NCI-H187 treated with DMSO at 0.1 percent for 48 hours (cell line): ENCODE measurements around the gene FNTB.

Experiments
- DNase-seq: peaks from one replicate; lab custom pipeline; 2025; lab: John Stamatoyannopoulos, UW

Gene FNTB

GRCh38 chr14:65052832-65053231, 66.1 kb downstream of the FNTB start:
- no peak for DNase-seq

GRCh38 chr14:65053466-65053865, 66.8 kb downstream of the FNTB start:
- no peak for DNase-seq

- no peak for DNase-seq
These were observed 67.9 kb downstream of the FNTB start for GRCh38 chr14:65054471-65055085.

DNA sequence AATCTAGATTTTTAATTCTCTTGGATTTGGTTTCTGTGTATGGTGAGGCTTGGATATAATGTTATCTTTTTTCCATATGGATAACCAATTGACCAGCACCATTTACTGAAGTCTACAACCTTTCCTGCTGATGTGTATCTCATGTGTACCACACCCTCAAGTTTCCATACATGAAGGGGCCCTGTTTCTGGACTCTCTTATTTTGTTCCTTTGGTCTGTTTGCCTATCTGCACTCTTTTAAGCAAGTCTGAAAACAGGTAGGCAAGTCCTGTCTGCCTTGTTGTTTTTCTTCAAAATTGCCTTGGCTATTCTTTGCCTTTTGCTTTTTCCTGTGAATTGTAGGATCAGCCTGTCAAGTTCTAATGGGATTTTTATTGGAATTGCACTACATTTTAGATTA, 71.0 kb downstream of the FNTB start:
- no peak for DNase-seq

DNA sequence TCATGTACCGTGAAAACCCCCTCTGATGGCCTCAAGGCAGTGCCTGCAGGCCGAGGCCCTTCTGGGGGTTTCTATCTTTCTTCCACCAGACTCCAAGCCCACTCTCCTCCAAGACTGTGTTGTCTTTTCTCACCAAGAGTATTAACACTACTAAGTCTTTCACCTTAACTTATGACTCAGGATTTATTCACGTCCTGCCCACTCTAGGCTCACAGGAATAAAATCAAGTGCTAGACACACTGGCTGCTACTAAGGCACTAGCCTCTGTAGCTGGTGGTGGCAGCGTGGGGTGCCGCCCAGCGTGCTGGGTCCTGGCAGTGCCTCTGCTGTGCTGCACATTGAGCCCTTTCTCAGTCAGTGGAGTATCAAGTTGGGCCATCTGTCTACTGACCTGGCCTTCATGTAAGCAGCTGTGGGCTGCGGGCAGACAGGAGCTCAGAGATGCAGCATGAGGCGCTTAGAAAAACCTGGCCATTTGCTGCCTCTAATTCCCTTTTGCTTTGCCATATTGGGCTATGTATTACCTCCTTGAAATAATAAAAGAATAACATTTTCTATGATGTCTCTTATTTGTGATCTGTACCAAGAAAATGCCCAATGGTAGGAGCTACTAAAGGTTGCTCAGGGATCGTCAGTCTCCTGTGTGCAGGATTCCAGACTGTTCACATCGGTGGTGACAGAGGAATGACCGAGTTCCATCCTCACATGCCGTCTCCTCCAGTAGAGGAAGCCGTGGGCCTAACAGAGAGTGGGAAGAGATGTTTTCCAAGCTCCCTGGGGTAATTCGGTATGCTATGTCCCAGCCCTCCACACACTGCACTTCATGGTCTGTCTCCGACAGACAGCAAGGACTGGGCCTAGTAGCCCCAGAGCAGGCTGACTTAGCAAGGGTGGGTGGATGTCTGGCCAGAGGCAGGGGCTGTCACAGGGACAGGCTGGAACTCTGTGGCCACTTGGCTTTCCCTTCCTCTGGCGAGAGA, 75.7 kb downstream of the FNTB start:
- no peak for DNase-seq

- DNase-seq: no peak
These were observed 79.0 kb downstream of the FNTB start for GRCh38 chr14:65065719-65066118.

DNA sequence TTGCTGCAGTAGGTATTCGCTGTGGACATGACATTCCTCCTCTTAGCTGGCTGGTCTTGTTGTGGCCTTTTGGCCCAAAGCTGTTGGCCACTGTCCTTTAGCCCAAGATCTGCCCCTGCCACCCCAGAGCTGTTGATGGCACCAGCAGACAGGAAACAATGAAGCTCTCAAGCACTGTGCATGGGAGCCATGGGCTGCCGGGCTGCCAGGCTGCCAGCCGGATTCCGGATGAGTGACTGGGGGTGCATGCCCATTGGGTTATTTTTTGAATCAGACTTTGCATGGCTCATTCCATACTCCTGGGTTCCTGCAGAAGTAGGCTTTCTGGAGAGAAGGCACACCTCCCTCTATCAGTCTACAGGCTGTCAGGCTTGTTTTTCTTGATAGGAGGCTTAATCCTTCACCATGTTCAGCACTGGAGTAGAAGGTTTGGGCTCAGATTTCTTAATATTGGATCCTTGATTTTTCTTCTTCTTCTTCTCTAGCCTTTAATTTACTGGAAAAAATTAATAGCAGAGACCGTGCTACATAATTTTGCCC, 83.2 kb downstream of the FNTB start:
- DNase-seq: no peak

DNA sequence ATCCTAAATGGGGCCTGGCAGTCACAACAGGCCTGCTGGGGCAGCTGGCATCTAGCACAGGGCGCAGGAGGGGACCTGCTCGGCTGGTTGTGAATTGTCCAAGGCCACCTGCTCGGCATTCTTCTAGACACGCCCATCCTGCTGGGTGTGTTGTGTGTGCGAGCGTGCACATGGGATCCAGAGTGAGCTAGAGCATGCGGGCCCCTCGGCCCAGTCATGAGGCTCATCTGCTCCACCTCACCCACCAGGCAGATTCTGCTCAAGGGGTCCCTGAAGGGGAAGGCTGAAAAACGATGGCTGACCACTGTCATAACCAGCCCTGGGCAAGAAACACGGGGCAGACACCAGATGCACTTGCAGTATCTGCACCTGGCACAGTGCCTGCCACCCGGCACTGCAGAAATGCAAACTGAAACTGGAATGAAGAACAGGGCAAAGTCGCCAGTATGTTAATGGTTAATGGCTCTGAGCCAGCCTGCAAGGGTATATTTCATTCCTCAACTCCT, 83.8 kb downstream of the FNTB start:
- peak; percentile 44 for DNase-seq

DNA sequence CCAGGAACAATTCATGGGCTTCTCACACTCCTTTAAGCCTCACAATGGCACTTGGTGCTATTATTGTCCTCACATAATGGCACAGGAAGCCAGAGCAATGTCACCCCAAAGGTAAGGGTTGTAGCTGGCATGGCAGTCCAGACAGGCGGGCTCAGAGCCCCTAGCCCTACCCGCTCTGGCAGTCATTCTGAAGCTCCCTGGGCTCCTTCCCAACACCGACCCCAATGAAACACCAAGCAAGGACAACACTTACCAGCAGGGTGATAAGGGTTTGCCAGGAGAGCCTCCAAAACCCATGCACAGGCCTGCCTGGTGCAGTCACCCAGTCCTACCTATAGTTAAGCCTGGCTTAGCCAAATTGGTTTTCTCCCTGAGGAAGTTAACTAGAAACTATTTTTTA, 84.8 kb downstream of the FNTB start:
- DNase-seq: no peak

DNA sequence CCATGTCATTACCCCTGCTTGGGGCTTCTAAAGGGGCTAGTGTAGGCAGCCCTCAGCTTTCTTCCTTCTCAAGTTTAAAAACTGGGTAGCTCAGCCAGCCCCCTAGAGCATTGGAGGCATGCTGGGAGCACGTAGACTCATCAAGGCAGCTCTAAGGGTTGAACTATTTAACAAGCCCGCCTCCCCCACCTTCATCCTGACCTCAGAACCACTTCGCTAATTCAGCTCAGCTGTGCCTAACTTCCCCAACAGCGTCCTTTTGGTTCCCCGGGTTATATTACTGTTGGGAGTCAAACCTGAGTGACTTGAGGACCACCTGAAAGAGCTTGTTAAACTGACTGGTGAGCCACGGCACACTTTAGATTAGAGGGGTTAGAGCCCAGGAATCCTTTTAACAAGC, 85.6 kb downstream of the FNTB start:
- DNase-seq: no peak

DNA sequence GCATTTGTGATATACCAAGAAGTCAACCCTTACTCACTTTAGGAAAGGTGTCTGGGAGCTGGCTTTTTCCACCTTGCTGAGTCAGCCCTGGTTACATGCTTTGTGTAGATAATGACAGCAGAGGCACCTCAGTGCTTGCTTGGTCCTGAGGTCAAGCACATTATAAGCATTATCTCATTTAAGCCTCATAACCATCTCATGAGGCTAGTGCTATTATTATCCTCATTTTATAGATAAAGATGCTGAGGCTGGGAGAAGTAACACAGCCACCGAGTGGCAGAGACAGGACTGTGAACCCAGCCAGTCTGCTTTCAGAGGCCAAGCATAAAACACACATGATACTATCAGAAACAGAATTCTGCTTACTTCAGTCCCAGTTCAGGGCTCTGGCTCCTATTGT, 86.2 kb downstream of the FNTB start:
- DNase-seq: no peak

- DNase-seq: no peak
These were observed 87.0 kb downstream of the FNTB start for GRCh38 chr14:65073605-65074201.

DNA sequence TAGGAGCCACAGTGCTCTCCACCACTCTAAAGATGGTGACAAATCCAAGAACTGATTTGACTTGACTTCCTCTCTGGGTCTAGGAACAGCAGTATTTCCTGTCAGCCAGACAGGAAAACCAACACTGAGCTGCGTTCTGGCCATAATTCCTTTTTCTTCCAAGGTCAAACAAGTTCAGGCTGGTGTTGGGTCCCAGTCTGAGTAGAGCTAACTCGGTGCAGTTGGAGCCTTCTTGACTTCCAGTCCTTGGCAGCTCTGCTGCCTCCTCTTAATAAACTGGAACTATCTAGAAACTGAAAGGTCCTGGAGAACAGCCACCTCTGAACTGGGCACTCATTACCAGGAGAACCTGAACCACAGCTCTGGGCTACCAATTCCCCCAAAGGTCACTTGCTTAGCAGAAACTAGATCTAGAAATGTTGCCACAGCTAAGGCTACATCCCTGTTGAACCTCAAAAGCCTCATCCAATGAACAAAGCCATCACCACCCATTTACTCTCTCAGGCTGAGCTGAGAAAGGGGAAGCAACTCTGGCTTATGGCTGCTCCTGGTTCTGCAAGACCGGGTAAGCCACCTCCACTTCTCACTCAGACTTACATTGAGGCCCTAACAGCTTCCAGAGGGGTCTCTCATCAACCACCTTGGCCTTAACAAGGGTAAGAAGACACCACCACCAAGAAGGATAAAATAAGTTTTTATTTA, 87.9 kb downstream of the FNTB start:
- no peak for DNase-seq

- DNase-seq: no peak
These were observed 89.1 kb downstream of the FNTB start for GRCh38 chr14:65075628-65076325.

DNA sequence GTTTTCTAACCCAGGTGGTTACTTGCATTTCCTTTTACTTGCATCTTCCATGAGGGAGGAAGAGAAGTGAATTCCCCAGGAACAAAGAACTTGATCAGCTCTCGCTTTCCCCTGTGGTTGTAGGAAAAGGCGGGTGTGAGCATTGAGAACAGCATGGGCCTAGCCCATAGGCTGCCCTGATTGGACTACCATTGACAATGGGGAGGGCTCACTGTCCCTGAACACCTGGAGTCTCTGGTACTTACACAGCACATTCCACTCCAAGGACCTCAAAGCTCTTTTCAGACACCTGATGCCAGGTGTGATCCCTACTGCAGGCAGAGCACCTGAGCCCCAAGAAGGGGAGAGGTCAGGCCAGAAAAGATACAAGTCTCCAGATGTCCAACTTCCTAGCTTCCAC, 90.6 kb downstream of the FNTB start:
- peak; percentile 74 for DNase-seq

DNA sequence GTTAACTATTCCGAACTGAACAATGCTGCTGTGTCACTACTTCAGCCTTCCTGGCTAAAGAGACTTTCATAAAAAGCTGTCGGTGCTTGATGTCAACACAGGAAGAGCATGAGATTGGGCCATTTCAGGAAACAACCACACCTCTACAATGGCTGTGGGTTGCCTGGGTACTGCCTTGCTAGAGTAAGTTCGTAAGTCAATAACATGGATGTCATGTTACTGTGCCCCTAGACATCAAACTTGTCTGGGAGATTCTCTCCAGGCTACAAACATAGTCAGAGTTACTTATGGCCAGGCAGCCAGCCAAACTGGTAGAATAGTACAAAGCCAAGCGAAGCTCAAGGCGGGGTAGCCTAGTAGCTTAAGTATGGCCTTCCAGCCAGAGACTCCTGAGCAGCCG, 92.5 kb downstream of the FNTB start:
- no peak for DNase-seq

DNA sequence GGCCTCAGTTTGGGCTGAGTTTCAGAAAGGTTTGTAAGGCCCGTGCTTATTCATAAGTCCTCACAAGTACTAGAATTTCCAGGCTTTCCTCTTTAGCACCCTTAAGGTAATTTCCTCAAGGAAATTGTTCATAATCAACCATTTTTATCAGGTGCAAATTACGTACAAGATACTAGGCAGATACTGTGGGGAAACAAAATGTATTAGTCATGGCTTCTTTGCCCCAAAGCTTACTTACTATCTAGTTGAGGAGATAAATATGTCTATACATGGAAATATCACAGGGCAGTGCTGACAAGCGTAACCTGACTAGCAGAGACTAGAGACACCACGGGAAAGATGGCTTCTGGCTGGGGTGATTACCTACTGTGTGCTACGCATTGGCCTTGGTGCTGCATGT, 93.1 kb downstream of the FNTB start:
- no peak for DNase-seq

DNA sequence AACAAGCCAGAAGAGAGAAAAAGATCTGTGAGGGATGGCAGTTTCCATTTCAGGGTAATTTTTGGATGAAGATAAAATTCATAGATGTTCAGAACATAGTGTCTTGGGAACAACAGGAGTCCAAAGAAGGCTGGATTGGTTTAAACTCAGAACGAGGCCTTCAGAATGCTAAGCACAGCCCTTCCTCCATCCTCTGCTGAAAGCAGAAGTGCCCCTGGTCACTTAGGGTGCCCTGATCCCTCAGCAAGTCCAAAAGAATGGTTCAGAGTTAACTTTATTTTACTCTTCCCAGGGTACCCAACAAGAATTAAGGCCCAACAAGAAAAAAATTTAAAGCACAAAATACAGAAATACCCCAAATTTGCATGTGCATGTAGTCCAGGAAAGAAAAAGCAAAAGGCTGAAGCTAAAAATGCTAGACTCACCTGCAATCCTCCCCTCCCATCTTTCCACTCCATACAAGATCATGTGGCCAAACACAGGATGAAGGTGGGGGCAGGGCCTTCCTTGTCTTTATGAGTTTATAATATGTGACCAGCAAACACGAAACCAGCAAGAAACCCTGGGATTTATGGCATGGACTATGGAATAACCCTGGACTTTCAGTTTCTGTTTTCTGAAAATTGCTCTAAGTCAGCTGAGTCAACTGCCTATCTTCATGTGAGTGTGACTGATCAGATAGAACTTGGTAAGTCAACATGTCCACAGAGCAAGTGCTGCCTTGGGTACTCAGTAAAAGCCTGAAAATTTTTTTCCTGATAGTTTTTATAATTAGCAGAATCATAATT, 94.5 kb downstream of the FNTB start:
- no peak for DNase-seq

GRCh38 chr14:65082930-65083329, 96.2 kb downstream of the FNTB start:
- DNase-seq: no peak
